MM.1S (cell line): ENCODE data around the gene RINL.
"Not testable (repeated sequence)": the region's sequence is repeated elsewhere in the genome, so short reads cannot be mapped to it uniquely, and the experiment has no call there.

Experiments used
- DNase-seq: peaks from one replicate; pipeline ENCODE4 v3.0.0-alpha.2; 2015
- H2AFZ ChIP-seq: fragments of 300-600 bp; sonication (generic); 2 replicates; pipeline ENCODE4 v1.6.0; 2016; ENCODE audit warnings: antibody characterized with exemption, low read length
- H3F3A ChIP-seq: fragments of 300-600 bp; sonication (generic); 2 replicates; pipeline ENCODE4 v1.6.1; 2016; ENCODE audit warnings: mild to moderate bottlenecking, antibody characterized with exemption, low read length, moderate library complexity, mixed read lengths; ENCODE audit not compliant: insufficient read depth
- H3K27ac ChIP-seq: fragments of 300-600 bp; sonication (generic); 2 replicates; pipeline ENCODE4 v1.5.1; 2016; ENCODE audit warnings: mild to moderate bottlenecking, low read length
- H3K27me3 ChIP-seq: fragments of 300-600 bp; sonication (generic); replicated peaks from 2 replicates; pipeline ENCODE4 v1.6.0; 2016; ENCODE audit warnings: low read length; ENCODE audit not compliant: insufficient read depth
- H3K36me3 ChIP-seq: fragments of 300-600 bp; sonication (generic); replicated peaks from 2 replicates; pipeline ENCODE4 v1.6.1; 2016; ENCODE audit warnings: mild to moderate bottlenecking, low read length, mixed read lengths; ENCODE audit not compliant: insufficient read depth
- H3K4me1 ChIP-seq: fragments of 300-600 bp; sonication (generic); 2 replicates; pipeline ENCODE4 v1.6.1; 2016; ENCODE audit warnings: low read length, mixed read lengths
- H3K4me2 ChIP-seq: fragments of 300-600 bp; sonication (generic); 2 replicates; pipeline ENCODE4 v1.6.0; 2016; ENCODE audit warnings: low read depth, low read length
- H3K4me3 ChIP-seq: fragments of 300-600 bp; sonication (generic); 2 replicates; pipeline ENCODE4 v1.5.1; 2016; ENCODE audit warnings: low read length, mixed read lengths
- H3K79me2 ChIP-seq: fragments of 300-600 bp; sonication (generic); 2 replicates; pipeline ENCODE4 v1.6.1; 2016; ENCODE audit warnings: mixed run types, low read length, mixed read lengths
- H3K9ac ChIP-seq: fragments of 300-600 bp; sonication (generic); 2 replicates; pipeline ENCODE4 v1.6.1; 2016; ENCODE audit warnings: low read length, mixed read lengths
- H3K9me2 ChIP-seq: fragments of 300-600 bp; sonication (generic); replicated peaks from 2 replicates; pipeline ENCODE4 v1.6.1; 2016; ENCODE audit warnings: mild to moderate bottlenecking, low read length, mixed read lengths; ENCODE audit not compliant: insufficient read depth
- H3K9me3 ChIP-seq: fragments of 300-600 bp; sonication (generic); replicated peaks from 2 replicates; pipeline ENCODE4 v1.6.1; 2016; ENCODE audit warnings: mild to moderate bottlenecking, low read length, mixed read lengths; ENCODE audit not compliant: insufficient read depth
- H4K20me1 ChIP-seq: fragments of 300-600 bp; sonication (generic); 2 replicates; pipeline ENCODE4 v1.6.1; 2016; ENCODE audit warnings: mild to moderate bottlenecking, low read length, moderate library complexity, mixed read lengths; ENCODE audit not compliant: insufficient read depth
- EZH2 ChIP-seq: fragments of 300-600 bp; sonication (generic); optimal IDR thresholded peaks from 2 replicates; pipeline ENCODE3; 2017; ENCODE audit warnings: low read depth, mild to moderate bottlenecking, antibody characterized with exemption, low read length, mixed read lengths
- EZH2phosphoT487 ChIP-seq: fragments of 300-600 bp; sonication (generic); IDR thresholded peaks from 2 replicates; pipeline ENCODE4 v1.6.1; 2018; ENCODE audit warnings: antibody characterized with exemption, low read length
- TF ChIP-seq, protein P1 (sequence below): fragments of 300-600 bp; sonication (generic); IDR thresholded peaks from 2 replicates; pipeline ENCODE4 v1.5.1; 2016; ENCODE audit warnings: antibody characterized with exemption, low read length, mixed read lengths

Gene RINL

DNA sequence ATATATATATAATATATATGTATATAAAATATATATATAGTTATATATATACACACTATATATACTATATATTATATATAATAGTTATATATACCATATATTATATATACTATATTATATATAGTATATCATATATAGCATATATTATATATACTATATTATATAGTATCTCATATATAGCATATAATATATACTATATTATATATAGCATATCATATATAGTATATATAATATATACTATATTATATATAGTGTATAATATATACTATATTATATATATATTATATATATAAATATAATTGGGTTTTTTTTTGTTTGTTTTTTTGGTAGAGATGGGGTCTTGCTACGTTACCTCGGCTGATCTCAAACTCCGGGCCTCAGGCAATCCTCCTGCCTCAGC lies 16.7 kb downstream of the RINL start:
- H3K4me1 ChIP-seq: peaks cover 11% of the 10 kb centered on the region
- H3K27ac ChIP-seq: no peak overlapping the region
- H3K36me3 ChIP-seq: no peaks in the 10 kb centered on the region
- no peak for DNase-seq
- no peak overlapping the region for H3K4me2 ChIP-seq
- H2AFZ ChIP-seq: no peak overlapping the region
- H3F3A ChIP-seq: peaks cover 11% of the 10 kb centered on the region
- H4K20me1 ChIP-seq: no peaks in the 10 kb centered on the region
- H3K9ac ChIP-seq: no peak overlapping the region
- no peaks in the 10 kb centered on the region for H3K9me3 ChIP-seq
- H3K79me2 ChIP-seq: no peaks in the 10 kb centered on the region
- H3K9me2 ChIP-seq: no peaks in the 10 kb centered on the region
- no peaks in the 10 kb centered on the region for H3K27me3 ChIP-seq
- TF ChIP-seq EZH2 (no peak), EZH2phosphoT487 (no peak)
- TF ChIP-seq, protein P1, sequence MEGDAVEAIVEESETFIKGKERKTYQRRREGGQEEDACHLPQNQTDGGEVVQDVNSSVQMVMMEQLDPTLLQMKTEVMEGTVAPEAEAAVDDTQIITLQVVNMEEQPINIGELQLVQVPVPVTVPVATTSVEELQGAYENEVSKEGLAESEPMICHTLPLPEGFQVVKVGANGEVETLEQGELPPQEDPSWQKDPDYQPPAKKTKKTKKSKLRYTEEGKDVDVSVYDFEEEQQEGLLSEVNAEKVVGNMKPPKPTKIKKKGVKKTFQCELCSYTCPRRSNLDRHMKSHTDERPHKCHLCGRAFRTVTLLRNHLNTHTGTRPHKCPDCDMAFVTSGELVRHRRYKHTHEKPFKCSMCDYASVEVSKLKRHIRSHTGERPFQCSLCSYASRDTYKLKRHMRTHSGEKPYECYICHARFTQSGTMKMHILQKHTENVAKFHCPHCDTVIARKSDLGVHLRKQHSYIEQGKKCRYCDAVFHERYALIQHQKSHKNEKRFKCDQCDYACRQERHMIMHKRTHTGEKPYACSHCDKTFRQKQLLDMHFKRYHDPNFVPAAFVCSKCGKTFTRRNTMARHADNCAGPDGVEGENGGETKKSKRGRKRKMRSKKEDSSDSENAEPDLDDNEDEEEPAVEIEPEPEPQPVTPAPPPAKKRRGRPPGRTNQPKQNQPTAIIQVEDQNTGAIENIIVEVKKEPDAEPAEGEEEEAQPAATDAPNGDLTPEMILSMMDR: no peak
- no peak overlapping the region for H3K4me3 ChIP-seq

DNA sequence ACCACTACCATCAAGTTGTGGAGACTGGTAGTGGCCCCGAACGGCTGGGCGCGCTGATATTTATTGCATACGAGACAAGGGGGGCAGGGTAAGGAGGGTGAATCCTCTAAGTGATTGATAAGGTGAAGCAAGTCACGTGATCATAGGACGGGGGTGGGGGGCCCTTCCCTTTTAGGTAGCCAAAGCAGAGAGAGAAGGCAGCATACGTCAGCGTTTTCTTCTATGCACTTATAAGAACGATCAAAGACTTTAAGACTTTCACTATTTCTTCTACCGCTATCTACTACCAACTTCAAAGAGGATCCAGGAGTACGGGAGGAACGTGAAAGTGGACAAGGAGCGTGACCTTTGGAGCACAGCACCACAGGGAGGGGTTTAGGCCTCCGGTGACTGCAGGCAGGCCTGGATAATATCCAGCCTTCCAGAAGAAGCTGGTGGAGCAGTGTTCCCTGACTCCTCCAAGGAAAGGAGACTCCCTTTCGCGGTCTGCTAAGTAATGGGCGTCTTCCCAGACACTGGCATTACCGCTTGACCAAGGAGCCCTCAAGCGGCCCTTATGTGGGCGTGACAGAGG lies 18.4 kb downstream of the RINL start:
- not testable (repeated sequence) for H3K9me2 ChIP-seq, H3K4me2 ChIP-seq, H3K9me3 ChIP-seq, H3K36me3 ChIP-seq, H3K9ac ChIP-seq, H3K4me3 ChIP-seq, DNase-seq, H3K79me2 ChIP-seq, H2AFZ ChIP-seq, H3K27me3 ChIP-seq, H3K27ac ChIP-seq, H4K20me1 ChIP-seq
- H3K4me1 ChIP-seq: peaks cover 11% of the 10 kb centered on the region
- peaks cover 11% of the 10 kb centered on the region for H3F3A ChIP-seq

GRCh38 chr19:38856813-38857212 lies 21.3 kb downstream of the RINL start:
- Histone ChIP-seq H3K4me1 (peaks cover 11% of the 10 kb centered on the region), H3K27ac (peak overlapping the region; percentile 76), H3K4me3 (peak overlapping the region; percentile 21; the same call in 1 of the 2 replicates), H4K20me1 (no peaks in the 10 kb centered on the region), H3K27me3 (no peaks in the 10 kb centered on the region), H3K9me2 (no peaks in the 10 kb centered on the region), H3K4me2 (peak overlapping the region; percentile 71), H2AFZ (no peak overlapping the region; the same call in 1 of the 2 replicates), H3K79me2 (peaks cover 10% of the 10 kb centered on the region; the same call in 1 of the 2 replicates), H3K36me3 (no peaks in the 10 kb centered on the region), H3F3A (peaks cover 11% of the 10 kb centered on the region), H3K9ac (peak overlapping the region; percentile 37; the same call in 1 of the 2 replicates), H3K9me3 (no peaks in the 10 kb centered on the region)
- DNase-seq: no peak
- no peak for TF ChIP-seq EZH2phosphoT487
- TF ChIP-seq EZH2: no peak

DNA sequence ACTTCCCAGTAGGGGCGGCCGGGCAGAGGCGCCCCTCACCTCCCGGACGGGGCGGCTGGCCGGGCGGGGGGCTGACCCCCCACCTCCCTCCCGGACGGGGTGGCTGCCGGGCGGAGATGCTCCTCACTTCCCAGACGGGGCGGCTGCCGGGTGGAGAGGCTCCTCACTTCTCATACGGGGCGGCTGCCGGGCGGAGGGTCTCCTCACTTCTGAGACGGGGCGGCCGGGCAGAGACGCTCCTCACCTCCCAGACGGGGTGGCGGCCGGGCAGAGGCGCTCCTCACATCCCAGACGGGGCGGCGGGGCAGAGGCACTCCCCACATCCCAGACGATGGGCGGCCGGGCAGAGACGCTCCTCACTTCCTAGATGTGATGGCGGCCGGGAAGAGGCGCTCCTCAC lies 22.3 kb downstream of the RINL start:
- not testable (repeated sequence) for H3K27ac ChIP-seq, H3K4me2 ChIP-seq, H3K9me2 ChIP-seq, H3K27me3 ChIP-seq, H3K9ac ChIP-seq, DNase-seq, H3K9me3 ChIP-seq, H2AFZ ChIP-seq, H3K36me3 ChIP-seq, H4K20me1 ChIP-seq, H3K4me3 ChIP-seq
- Histone ChIP-seq H3K79me2 (peaks cover 14% of the 10 kb centered on the region; the same call in 1 of the 2 replicates), H3K4me1 (peaks cover 17% of the 10 kb centered on the region), H3F3A (peaks cover 21% of the 10 kb centered on the region)

- H3K9me3 ChIP-seq, H3K36me3 ChIP-seq, H2AFZ ChIP-seq, H3K27me3 ChIP-seq, H3K27ac ChIP-seq, H4K20me1 ChIP-seq, H3K9me2 ChIP-seq, H3K4me2 ChIP-seq, DNase-seq, H3K9ac ChIP-seq, H3K4me3 ChIP-seq: not testable (repeated sequence)
- Histone ChIP-seq H3F3A (peaks cover 23% of the 10 kb centered on the region), H3K79me2 (peaks cover 14% of the 10 kb centered on the region; the same call in 1 of the 2 replicates), H3K4me1 (peaks cover 17% of the 10 kb centered on the region)
Measured at GRCh38 chr19:38854961-38855360, 23.1 kb downstream of the RINL start.
